Stimulated activated CD4-positive, alpha-beta T cell treated with anti-CD3 and anti-CD28 coated beads, TNF-alpha, amount 100 ng/mL, for 24 hours (primary cell): ENCODE results near the gene CDC123.

Experiments
- DNase-seq, 3 experiments: peaks; one replicate each; pipeline ENCODE4 v3.0.0-alpha.2; 2020; ENCODE audit warnings: low read depth in 3 of 3

The CDC123 gene

DNA sequence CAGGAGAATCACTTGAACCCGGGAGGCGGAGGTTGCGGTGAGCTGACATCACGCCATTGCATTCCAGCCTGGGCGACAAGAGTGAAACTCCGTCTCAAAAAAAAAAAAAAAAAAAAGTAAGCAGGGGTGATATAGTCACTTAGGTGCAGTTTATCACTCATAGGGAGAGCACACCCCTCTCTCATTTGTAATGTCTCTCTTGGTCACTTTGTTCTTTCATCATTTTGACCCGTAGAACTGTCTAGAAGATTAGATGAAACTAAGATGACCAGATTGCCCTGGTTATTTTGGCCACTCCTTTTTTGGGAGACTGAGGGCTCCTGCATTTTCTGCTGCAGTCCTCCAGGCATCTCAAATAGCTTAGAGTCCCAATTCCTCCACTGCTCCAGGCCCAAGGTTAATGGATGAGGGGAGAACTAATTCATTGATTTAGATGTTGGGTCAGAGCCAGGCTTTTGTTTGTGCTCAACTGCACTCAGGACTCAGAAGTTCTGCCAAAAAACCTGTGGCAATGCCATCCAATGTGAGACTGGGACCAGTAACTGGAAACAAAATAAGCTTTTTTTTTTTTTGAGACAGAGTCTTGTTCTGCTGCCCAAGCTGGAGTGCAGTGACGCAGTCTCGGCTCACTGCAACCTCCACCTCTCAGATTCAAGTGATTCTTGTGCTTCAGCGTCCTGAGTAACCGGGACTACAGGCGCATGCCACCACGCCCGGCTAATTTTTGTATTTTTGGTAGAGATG lies 103.4 kb downstream of the CDC123 start:
- no peak for DNase-seq
